GM21529 (cell line): ENCODE data around the gene NOL6.
"Not testable (repeated sequence)": the region's sequence is repeated elsewhere in the genome, so short reads cannot be mapped to it uniquely, and the experiment has no call there.

Experiments
- ATAC-seq: cut with Tn5 transposase; IDR thresholded peaks from one replicate; pipeline ENCODE4 v1.9.1; 2021; ENCODE audit not compliant: unreplicated experiment

NOL6 gene

DNA sequence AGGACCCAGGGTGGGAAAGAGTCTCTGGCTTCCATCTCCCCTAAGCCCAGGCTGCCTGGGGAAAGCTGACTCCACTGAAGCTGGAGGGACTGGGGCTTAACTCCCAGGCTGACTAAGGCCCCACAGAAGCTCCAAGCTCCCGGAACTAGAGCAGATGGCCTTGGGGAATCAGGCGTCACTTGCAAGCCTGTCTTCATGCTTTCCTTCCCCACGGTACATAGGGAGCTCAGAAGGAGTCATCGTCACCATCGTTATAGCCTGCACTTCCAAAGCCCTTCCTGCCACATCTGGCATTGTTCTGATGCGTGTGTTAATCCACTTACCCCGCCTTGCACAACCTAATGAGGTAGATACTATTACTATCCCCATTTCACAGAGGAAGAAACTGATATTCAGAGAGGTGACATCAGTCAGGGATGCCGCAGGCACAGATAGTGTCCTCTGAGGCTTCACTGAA lies 37.9 kb downstream of the NOL6 start:
- ATAC-seq: no peak

DNA sequence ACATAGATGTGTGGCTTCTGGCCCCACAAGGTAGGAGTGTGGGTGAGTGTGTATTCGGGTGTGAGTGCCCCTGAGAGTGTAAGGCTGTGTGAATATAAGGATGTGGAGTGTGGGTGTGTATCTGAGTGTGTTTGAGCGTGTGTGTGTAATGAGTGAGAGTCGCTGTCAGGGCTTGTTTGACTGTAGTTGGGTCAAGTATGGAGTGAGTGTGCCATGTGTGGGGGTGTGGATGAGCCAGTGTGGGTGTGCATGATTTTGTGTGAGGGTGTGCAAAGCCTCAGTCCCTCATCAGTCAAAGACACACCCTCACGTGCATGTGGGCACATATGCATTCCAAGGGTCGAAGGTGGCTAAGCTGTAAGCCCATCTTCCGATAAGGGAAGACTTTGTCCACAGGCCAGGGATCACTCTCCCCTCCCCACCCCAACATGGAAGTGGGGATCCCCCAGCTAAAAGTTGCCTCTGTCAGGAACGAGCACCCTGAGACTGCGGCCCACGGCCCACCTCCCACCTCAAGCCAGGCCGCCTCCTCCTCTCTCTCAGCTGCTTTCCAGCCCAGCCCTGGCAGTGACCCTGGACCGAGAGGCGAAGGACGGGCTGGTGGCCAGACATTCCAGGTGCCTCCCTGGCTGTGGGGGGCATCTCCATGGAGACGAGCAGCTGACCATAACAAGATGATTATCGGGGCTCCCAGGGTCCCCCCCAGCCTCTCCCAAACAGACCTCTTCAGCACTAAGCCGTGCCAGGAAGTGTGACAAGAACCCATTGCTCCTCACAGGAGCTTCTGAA lies 39.2 kb downstream of the NOL6 start:
- no peak for ATAC-seq

DNA sequence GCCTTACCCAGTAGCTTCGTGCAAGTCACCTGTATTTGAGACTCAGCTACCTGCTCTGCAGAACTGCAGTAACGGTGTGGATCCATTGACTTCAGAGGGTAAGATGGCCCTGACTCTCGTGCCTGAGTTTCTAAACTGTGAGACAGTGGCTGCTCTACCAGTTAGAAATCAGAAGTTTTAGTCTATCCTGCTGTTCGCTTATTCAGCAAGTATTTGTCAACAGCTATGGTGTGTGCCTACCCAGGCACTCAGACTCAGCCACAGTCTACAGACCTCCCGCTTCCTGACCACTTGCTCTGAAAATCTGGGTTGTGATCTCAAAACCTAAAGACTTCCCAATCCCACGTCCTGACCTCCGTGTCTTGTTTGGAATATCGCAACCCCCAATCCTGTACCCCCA lies 39.9 kb downstream of the NOL6 start:
- ATAC-seq: no peak

DNA sequence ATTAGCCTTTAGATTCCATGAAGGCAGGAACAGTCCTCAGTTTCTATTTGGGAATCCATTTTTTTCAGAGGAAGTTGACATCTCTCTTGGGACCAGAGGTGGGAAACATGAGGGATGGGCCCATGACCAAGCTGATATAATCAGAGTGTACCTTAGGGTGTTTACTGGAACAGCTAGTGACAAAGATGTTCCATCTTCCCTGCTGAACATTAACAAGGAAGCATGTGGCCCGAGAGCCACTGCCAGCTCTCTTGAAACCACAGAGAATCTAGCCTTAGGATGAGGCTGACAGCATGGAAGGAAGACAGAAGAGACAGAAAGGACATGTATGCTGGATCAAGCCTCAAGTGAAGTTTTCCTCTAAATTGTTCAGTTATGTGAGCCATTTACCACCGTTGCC lies 42.3 kb downstream of the NOL6 start:
- ATAC-seq: no peak

DNA sequence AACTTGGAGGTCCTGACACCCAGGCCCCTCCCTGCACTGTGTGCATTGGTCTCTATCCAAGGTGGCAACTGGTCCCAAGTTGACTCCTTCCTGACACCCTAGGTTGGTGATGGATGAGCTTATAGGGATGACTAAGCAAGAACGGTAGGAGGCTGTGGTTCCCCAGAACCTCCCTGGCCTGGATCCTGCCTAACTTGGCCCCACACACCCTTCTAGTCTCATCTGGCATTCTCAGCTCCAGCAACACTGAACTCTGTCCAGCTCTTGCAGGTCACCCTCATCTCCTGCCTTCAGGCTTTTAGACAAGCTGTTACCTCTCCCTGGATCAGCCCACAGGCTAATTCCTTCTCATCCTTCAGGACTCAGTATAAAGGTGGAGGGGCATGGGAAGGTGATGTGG lies 42.8 kb downstream of the NOL6 start:
- no peak for ATAC-seq

DNA sequence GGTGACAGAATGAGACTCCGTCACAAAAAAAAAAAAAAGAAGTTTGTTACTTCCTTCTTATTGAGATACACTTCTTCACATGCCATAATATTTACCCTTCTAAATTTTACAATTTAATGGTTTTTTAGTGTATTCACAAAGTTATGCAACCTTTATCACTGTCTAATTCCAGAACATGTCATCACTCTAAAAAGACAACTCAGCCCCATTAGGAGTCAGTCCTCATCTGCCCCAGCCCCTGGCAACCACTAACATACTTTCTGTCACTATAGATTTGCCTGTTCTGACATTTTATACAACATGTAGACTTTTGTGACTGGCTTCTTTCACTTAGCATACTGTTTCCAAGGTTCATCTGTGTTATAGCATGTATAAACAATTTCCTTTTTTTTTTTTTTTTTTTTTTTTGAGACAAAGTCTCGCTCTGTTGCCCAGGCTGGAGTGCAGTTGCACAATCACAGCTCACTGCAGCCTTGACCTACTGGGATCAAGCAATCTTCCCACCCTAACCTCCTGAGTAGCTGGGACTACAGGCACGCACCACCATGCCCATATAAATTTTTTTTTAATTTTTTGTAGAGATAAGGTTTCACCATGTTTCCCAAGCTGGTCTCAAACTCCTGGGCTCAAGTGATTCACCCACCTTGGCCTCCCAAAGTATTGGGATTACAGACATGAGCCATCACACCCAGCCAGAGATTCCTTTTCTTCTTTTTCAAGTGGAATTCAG lies 44.3 kb downstream of the NOL6 start:
- no peak for ATAC-seq

DNA sequence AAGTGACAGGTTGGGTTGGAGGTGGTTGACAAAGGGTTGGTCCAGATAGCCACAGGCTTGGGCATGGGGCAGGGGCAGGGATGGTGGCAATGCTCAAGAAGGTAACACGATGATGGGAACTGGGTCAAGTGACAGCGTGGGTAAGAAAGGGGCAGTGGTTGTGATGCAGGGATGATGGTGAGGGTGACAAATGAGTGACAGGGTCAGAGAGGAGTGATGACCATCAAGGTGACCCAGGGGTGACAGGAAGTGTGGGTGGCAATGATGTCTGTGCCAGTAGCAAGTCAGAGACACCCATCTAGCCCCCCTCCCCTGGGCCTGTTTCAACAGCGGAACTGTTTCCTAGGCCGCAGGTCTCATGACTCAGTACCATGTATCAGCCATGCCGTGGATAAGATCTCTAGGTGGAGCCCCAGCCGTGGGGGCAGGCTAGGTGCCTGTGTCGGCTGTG lies 46.9 kb downstream of the NOL6 start:
- ATAC-seq: no peak

DNA sequence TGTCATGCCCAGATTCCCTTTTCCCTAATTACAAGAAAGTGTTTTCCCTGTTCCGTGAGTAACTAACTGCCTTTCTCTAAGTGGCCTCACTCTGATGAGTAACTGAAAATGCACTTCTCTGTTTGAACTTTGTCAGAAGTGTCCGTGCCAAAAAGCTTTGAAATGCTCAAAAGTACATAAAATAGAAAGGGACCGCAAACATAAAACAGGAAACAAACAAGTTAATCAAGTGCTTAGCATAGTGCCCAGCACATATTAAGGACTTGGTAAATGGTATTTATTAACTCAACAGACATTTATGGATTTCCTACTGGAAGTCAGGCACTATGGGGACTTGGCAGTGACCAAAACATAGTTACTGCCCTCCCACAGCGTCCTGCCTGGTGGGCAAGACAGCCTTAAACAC lies 48.6 kb downstream of the NOL6 start:
- ATAC-seq: no peak

DNA sequence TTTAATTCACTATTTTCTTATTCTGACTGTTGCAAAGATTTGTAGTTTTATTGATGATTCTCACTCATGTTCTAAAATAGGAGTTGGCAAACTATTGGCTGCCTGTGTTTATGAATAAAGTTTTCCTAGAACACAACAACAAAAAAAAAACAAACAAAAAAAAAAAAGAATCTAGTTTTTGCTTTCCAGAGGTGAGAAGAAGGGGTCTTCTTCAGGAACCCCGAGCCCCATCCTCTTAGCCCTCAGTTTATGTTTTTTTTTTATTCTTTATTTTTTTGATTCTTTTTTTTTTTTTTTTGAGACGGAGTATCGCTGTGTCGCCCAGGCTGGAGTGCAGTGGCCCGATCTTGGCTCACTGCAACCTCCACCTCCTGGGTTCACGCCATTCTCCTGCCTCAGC lies 49.2 kb downstream of the NOL6 start:
- ATAC-seq: not testable (repeated sequence)

DNA sequence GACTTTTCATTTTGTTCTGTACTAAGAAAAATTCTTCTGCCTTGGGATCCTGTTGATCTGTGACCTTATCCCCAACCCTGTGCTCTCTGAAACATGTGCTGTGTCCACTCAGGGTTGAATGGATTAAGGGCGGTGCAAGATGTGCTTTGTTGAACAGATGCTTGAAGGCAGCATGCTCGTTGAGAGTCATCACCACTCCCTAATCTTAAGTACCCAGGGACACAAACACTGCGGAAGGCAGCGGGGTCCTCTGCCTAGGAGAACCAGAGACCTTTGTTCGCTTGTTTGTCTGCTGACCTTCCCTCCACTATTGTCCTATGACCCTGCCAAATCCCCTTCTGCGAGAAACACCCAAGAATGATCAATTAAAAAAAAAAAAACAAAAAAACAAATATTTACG lies 49.7 kb downstream of the NOL6 start:
- ATAC-seq: not testable (repeated sequence)

DNA sequence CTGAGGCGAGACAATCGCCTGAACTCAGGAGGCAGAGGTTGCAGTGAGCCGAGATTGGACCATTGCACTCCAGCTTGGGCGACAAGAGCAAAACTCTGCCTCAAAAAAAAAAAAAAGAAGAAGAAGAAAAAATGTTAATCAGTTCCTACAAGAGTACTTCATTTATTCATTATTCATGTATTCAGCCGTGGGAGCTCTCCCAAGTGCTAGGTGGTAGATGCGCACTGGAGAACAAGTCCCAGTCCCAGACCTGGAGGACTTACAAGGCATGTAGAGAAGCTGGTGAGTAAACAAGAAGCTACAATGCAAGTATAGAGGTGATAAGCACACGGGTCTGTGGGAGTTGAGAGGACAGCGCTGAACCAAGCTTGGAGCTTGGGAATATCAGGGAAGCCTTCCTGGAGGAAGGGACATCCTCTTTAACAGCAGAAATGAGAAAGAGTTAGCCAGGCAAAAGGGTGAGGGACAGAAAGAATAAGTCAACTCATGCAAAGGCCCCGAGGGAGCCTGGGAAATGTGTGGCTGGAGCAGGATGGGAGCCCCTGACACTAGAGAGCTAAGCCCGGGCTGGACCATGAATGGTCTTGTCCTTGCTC lies 53.9 kb downstream of the NOL6 start:
- ATAC-seq: no peak

DNA sequence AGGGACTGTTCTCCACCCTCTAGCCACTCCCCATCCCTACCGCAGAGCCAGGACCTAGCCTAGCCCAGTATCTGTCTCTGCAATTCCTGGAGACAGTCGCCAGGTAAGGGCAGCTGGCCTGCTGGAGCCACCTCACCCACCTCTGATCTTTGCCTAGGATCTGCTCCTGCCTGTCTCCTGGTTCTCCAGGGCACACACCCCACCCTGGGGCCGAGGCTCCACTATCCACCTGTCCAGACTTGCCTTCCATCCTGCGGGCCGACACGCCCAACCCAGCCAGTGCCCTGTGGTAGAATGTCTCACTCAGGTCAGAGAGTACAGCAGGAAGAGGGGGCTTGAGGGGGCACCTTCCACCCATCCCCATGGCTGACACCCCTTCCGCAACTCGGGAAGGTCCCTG lies 55.6 kb downstream of the NOL6 start:
- no peak for ATAC-seq

DNA sequence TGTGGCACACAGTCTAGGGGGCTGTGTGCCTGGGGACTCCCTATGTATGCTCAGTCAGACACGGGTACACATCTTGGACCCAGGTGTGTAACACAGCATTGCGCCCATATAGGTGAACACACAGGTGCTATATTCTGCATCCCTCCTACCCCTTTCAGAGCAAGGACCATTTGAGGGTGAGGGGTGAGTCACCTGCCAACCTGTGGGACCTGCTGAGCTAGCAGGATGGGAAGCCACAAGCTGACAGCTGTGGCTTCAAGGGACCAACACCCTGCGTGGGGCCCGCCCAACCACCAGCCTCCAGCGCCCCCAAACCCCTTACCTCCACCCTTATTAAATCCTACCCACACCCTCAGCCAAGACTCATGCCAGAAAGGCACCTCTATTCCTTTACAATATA lies 56.7 kb downstream of the NOL6 start:
- ATAC-seq: no peak

DNA sequence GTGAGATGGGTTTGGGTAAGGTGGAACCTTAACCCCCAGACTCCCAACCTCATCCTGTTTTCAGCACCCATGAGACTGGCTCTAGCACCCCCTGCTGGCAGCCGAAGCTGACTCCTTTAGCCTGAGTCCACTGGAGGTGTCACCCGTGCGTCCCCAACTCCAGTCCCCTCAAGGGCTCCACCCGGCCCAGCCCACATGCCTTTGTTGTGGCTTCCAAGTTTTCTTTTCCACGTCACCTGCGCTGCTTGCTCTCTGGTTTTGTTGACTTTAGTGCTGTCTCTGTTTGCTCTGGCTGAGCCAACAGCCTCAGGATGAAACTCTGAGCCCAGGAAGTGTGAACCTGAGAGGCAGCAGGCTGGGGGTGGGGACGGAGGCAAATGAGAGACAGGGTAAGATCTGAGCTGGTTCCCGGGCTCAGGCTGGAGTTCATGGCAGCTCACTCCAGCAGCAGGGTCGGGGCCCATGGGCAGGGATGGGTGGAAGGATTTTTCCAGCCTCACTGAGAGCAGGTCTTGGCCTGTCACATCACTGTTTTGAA lies 58.2 kb downstream of the NOL6 start:
- ATAC-seq: peak; percentile 79

DNA sequence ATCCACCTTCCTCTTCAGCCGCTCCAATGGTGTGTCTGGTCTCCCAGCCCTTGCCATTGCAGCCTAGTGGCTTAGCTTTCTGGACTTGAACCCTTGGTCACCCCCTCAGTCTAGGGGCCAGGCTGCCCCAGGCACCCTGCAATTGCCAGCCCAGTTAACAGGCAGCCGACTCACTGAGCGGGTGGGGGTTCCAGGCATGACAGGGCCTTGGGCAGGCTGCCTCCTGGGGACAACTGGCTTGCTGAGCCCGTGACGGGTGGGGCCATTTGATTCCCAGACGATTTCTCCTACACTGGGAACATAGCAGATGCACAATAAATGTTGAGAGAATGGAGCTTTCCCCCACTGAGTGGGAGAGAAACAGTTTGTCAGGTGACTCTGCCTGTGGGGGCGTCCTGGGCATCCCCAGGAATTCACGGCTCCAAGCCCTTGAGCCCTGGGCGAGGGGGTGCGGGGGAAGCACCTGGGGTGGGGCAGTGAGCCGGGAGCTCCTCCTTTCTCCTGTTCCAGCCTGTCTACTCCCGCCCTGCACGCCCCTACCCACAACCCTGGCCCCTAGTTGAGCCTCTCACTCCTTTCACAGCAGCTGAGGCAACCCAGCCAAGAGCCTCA lies 58.7 kb downstream of the NOL6 start:
- ATAC-seq: no peak

DNA sequence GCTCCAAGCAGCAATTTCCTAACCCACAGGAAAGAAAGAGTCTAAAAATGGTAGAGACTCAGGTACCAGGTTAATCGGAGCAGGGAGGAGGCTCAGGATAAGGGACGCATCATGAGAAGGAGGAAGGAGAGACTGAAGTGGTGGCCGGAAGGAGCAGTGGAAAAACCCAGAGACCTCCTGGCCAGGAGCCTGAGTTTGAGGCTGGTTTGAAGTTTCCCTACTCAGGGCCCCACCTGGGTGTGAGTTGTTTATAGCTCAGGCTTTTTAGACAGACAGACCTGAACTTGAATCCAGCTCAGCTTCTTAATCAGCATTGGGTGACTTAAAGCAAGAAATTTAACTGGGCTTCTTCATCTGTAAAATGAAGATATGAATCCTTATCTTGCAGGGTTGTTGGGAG lies 59.5 kb downstream of the NOL6 start:
- no peak for ATAC-seq
